ENCODE results near the gene GLRA2. TPM values are rescaled to one million over a fixed set of nuclear protein-coding genes. Genes with fewer than 3 reads are reported as not detected.
A peak's percentile ranks its signal among the peaks of the same experiment; 100 is the strongest.

GLRA2 gene
- polyA plus RNA-seq, 1 donor, result 1.0 TPM

DNA sequence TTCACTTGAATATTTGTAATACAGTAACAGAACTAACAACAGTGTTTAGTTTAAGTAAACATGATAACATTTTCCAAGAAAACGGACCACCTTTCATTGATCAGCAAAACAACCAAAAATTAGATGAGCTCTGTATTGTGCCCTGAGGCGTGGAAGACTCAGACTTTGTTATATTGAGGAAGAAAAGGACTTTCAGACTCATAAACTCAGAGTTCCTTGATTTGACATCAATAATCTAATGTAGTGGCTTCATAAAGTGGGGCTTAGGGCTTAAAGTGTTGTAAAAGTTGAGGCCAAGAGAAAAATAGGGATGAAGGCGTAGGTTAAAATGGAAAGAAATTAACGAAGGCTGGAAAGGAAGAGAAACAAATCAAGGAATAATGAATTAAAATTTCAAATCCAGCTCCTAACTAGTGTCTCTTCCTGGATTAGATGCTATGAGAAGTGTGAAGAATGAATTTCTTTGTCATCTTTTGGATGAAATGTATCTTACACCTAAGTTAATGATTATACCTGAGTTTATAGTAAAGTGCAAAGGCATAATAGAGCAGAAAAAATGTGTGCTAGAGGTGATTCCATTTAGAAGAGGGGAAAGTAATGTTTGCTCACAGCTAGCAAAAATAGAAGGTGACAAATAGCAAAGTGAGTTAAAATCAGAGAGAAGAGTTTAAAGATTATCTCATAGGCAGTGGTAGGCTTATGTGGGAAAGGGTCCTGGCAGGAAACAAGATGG, 19.8 kb upstream of the GLRA2 start:
- H3K27ac ChIP-seq (ENCODE audit: low read length), result no peak overlapping the region
- peak in 1 of 2 donors; percentile 37 for DNase-seq
- no CpG with 5 or more reads among the region's 4 CpGs for WGBS (ENCODE audit: insufficient coverage, low lambda C conversion rate)

GRCh38 chrX:14528629-14529289, 577 bp upstream of the GLRA2 start:
- Histone ChIP-seq H3K4me3 (ENCODE audit: low read length) (peak overlapping the region; percentile 30), H3K4me1 (ENCODE audit: control insufficient read depth, insufficient read depth, low read length) (no peaks in the 10 kb centered on the region), H3K9me3 (ENCODE audit: control insufficient read depth, low read depth, low read length) (no peaks in the 10 kb centered on the region), H3K27ac (ENCODE audit: low read length) (no peak overlapping the region), H3K27me3 (ENCODE audit: control insufficient read depth, insufficient read depth, low read length) (no peaks in the 10 kb centered on the region), H3K36me3 (ENCODE audit: control insufficient read depth, insufficient read depth, low read length) (no peaks in the 10 kb centered on the region)
- WGBS (ENCODE audit: insufficient coverage, low lambda C conversion rate), result no CpG with 5 or more reads among the region's 14 CpGs
- peak; percentile 35 to 55 for DNase-seq

More for the DNA sequence above, 19.8 kb upstream of the GLRA2 start:
- H3K4me3 ChIP-seq (ENCODE audit: low read length), result no peak overlapping the region
- H3K36me3 ChIP-seq (ENCODE audit: control insufficient read depth, insufficient read depth, low read length), result no peaks in the 10 kb centered on the region
- peaks cover 7% of the 10 kb centered on the region for H3K4me1 ChIP-seq (ENCODE audit: control insufficient read depth, insufficient read depth, low read length)
- no peaks in the 10 kb centered on the region for H3K9me3 ChIP-seq (ENCODE audit: control insufficient read depth, low read depth, low read length)
- H3K27me3 ChIP-seq (ENCODE audit: control insufficient read depth, insufficient read depth, low read length), result no peaks in the 10 kb centered on the region

GRCh38 chrX:14533867-14534266, 4.5 kb downstream of the GLRA2 start:
- no peaks in the 10 kb centered on the region for H3K9me3 ChIP-seq (ENCODE audit: control insufficient read depth, low read depth, low read length)
- no peaks in the 10 kb centered on the region for H3K27me3 ChIP-seq (ENCODE audit: control insufficient read depth, insufficient read depth, low read length)
- H3K4me1 ChIP-seq (ENCODE audit: control insufficient read depth, insufficient read depth, low read length), result no peaks in the 10 kb centered on the region
- H3K27ac ChIP-seq (ENCODE audit: low read length), result no peak overlapping the region
- WGBS (ENCODE audit: insufficient coverage, low lambda C conversion rate), result no CpG with 5 or more reads among the region's 1 CpG
- no peaks in the 10 kb centered on the region for H3K36me3 ChIP-seq (ENCODE audit: control insufficient read depth, insufficient read depth, low read length)
- DNase-seq, result peak in 1 of 2 donors; percentile 11
- no peak overlapping the region for H3K4me3 ChIP-seq (ENCODE audit: low read length)

DNA sequence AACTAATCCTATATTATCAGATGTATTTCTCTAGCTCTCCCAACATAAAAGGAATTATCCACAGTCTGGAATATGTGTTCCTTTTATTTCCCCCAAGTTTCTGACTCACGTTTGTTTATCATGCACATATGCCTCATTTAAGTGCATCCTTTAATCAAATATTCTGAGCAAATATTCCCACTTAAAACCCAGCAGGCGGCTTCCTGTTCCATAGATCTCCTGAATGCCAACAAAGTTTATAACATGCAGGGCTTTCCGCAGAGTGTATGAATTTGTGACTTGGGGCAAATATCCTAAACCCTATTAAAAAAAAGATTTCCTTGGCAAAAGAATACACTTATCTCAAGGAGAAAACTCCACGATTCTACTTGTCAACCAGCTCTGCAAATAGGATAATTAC, 16.9 kb downstream of the GLRA2 start:
- Histone ChIP-seq H3K4me1 (ENCODE audit: control insufficient read depth, insufficient read depth, low read length) (no peaks in the 10 kb centered on the region), H3K27ac (ENCODE audit: low read length) (no peak overlapping the region), H3K27me3 (ENCODE audit: control insufficient read depth, insufficient read depth, low read length) (no peaks in the 10 kb centered on the region), H3K9me3 (ENCODE audit: control insufficient read depth, low read depth, low read length) (no peaks in the 10 kb centered on the region), H3K4me3 (ENCODE audit: low read length) (no peak overlapping the region), H3K36me3 (ENCODE audit: control insufficient read depth, insufficient read depth, low read length) (no peaks in the 10 kb centered on the region)
- DNase-seq, result no peak
- WGBS (ENCODE audit: insufficient coverage, low lambda C conversion rate), result no CpG with 5 or more reads among the region's 4 CpGs

- Histone ChIP-seq H3K27ac (ENCODE audit: low read length) (no peak overlapping the region), H3K36me3 (ENCODE audit: control insufficient read depth, insufficient read depth, low read length) (no peaks in the 10 kb centered on the region), H3K9me3 (ENCODE audit: control insufficient read depth, low read depth, low read length) (no peaks in the 10 kb centered on the region), H3K4me3 (ENCODE audit: low read length) (no peak overlapping the region), H3K27me3 (ENCODE audit: control insufficient read depth, insufficient read depth, low read length) (no peaks in the 10 kb centered on the region), H3K4me1 (ENCODE audit: control insufficient read depth, insufficient read depth, low read length) (no peaks in the 10 kb centered on the region)
- DNase-seq, result peak in 1 of 2 donors; percentile 6
- WGBS (ENCODE audit: insufficient coverage, low lambda C conversion rate), result no CpG with 5 or more reads among the region's 3 CpGs
These were observed 24.9 kb downstream of the GLRA2 start for GRCh38 chrX:14554131-14554715.

DNA sequence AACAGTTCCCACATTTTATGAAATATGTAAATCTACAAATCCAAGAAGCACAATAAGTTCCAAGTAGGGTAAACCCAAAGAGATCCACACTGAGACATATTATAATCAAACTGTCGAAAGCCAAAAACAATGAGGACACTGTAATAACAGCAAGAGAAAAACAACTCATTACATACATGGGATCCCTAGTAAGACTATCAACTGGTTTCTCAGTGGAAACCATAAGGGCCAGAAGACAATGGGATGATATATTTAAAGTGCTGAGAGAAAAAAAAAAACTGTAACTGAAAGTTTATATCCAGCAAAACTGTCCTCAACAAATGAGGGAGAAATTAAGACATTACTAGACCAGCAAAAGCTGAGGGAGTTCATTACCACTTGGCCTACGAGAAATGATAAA, 34.7 kb downstream of the GLRA2 start:
- H3K27me3 ChIP-seq (ENCODE audit: control insufficient read depth, insufficient read depth, low read length), result no peaks in the 10 kb centered on the region
- no peak overlapping the region for H3K27ac ChIP-seq (ENCODE audit: low read length)
- H3K36me3 ChIP-seq (ENCODE audit: control insufficient read depth, insufficient read depth, low read length), result no peaks in the 10 kb centered on the region
- WGBS (ENCODE audit: insufficient coverage, low lambda C conversion rate), result no CpG with 5 or more reads among the region's 2 CpGs
- no peaks in the 10 kb centered on the region for H3K4me1 ChIP-seq (ENCODE audit: control insufficient read depth, insufficient read depth, low read length)
- H3K4me3 ChIP-seq (ENCODE audit: low read length), result no peak overlapping the region
- DNase-seq, result no peak
- no peaks in the 10 kb centered on the region for H3K9me3 ChIP-seq (ENCODE audit: control insufficient read depth, low read depth, low read length)

DNA sequence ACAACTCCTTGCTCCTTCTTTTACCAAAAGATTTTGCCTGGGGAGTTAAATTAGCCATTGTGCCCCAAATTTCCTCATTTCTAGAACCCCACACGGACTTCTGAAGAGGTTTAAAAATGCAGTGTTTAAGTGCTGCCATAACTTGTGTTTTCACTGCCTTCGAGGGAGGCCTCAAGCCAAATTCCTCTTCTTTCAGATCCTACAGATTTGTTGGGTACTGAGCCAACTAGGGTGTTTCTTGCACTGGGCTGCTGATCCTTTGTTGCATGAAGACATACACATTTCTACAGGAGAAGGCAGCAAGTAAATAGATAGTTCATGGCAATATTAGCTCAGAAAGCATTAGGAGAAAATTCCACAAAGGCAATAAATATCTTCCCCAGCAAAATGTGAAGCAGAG, 43.8 kb downstream of the GLRA2 start:
- no peak overlapping the region for H3K27ac ChIP-seq (ENCODE audit: low read length)

GRCh38 chrX:14581081-14581480, 51.7 kb downstream of the GLRA2 start:
- WGBS (ENCODE audit: insufficient coverage, low lambda C conversion rate), result no CpG with 5 or more reads among the region's 8 CpGs
- no peaks in the 10 kb centered on the region for H3K9me3 ChIP-seq (ENCODE audit: control insufficient read depth, low read depth, low read length)
- H3K4me1 ChIP-seq (ENCODE audit: control insufficient read depth, insufficient read depth, low read length), result no peaks in the 10 kb centered on the region
- H3K4me3 ChIP-seq (ENCODE audit: low read length), result no peak overlapping the region
- H3K36me3 ChIP-seq (ENCODE audit: control insufficient read depth, insufficient read depth, low read length), result no peaks in the 10 kb centered on the region
- DNase-seq, result no peak
- no peak overlapping the region for H3K27ac ChIP-seq (ENCODE audit: low read length)
- no peaks in the 10 kb centered on the region for H3K27me3 ChIP-seq (ENCODE audit: control insufficient read depth, insufficient read depth, low read length)

More for the DNA sequence above, 43.8 kb downstream of the GLRA2 start:
- H3K4me1 ChIP-seq (ENCODE audit: control insufficient read depth, insufficient read depth, low read length), result no peaks in the 10 kb centered on the region
- H3K27me3 ChIP-seq (ENCODE audit: control insufficient read depth, insufficient read depth, low read length), result no peaks in the 10 kb centered on the region
- H3K4me3 ChIP-seq (ENCODE audit: low read length), result no peak overlapping the region
- WGBS (ENCODE audit: insufficient coverage, low lambda C conversion rate), result no CpG with 5 or more reads among the region's 2 CpGs
- H3K9me3 ChIP-seq (ENCODE audit: control insufficient read depth, low read depth, low read length), result no peaks in the 10 kb centered on the region
- no peaks in the 10 kb centered on the region for H3K36me3 ChIP-seq (ENCODE audit: control insufficient read depth, insufficient read depth, low read length)
- no peak for DNase-seq

- no peaks in the 10 kb centered on the region for H3K4me1 ChIP-seq (ENCODE audit: control insufficient read depth, insufficient read depth, low read length)
- H3K36me3 ChIP-seq (ENCODE audit: control insufficient read depth, insufficient read depth, low read length), result no peaks in the 10 kb centered on the region
- H3K9me3 ChIP-seq (ENCODE audit: control insufficient read depth, low read depth, low read length), result no peaks in the 10 kb centered on the region
- H3K27me3 ChIP-seq (ENCODE audit: control insufficient read depth, insufficient read depth, low read length), result no peaks in the 10 kb centered on the region
- no peak overlapping the region for H3K4me3 ChIP-seq (ENCODE audit: low read length)
- DNase-seq, result no peak
- no CpG with 5 or more reads among the region's 2 CpGs for WGBS (ENCODE audit: insufficient coverage, low lambda C conversion rate)
- no peak overlapping the region for H3K27ac ChIP-seq (ENCODE audit: low read length)
These were observed 55.2 kb downstream of the GLRA2 start for GRCh38 chrX:14584548-14584947.

GRCh38 chrX:14590216-14590615, 60.9 kb downstream of the GLRA2 start:
- Histone ChIP-seq H3K27ac (ENCODE audit: low read length) (no peak overlapping the region), H3K4me3 (ENCODE audit: low read length) (no peak overlapping the region), H3K9me3 (ENCODE audit: control insufficient read depth, low read depth, low read length) (no peaks in the 10 kb centered on the region), H3K36me3 (ENCODE audit: control insufficient read depth, insufficient read depth, low read length) (no peaks in the 10 kb centered on the region), H3K4me1 (ENCODE audit: control insufficient read depth, insufficient read depth, low read length) (no peaks in the 10 kb centered on the region), H3K27me3 (ENCODE audit: control insufficient read depth, insufficient read depth, low read length) (no peaks in the 10 kb centered on the region)
- DNase-seq, result no peak
- WGBS (ENCODE audit: insufficient coverage, low lambda C conversion rate), result no CpG with 5 or more reads among the region's 2 CpGs
